ENCODE measurements around the gene MAP2K5. TPM values are rescaled to one million over a fixed set of nuclear protein-coding genes. Genes with fewer than 3 reads are reported as not detected.

The MAP2K5 gene
- total and polyA plus RNA-seq, 9 of the 15 experiments (the other 6 are each of a cell fraction or from before 2014, with no cell fraction given): 0.41 to 16.5 (median 7.5) TPM

GRCh38 chr15:67607959-67608637 lies 65.6 kb downstream of the MAP2K5 start:
- no peak overlapping the region for H3K27ac ChIP-seq (ENCODE audit: extremely low read depth, low read depth, low read length)
- ATAC-seq (no peak), DNase-seq (ENCODE audit: extremely low read depth in 1 of 4, low spot score in 3 of 4) (no peak), FAIRE-seq (no peak)
- H3K79me2 ChIP-seq (ENCODE audit: control insufficient read depth, insufficient read depth, low read length): no peaks in the 10 kb centered on the region
- intact Hi-C loops (cut with micrococcal nuclease) (no loop called here), in situ Hi-C loops (cut with MboI) (no loop called here)
- no peak overlapping the region for H3K4me2 ChIP-seq (ENCODE audit: insufficient read depth, low read length)
- H2AFZ ChIP-seq (ENCODE audit: low read depth, low read length): no peak overlapping the region
- no TSS peak for BruUV-seq (replicated peaks)
- CTCF ChIA-PET (ENCODE audit: low intra/inter-chr PET ratio): no interaction called here
- no peaks in the 10 kb centered on the region for H3K4me1 ChIP-seq (replicated peaks in 1 of 2; ENCODE audit: control insufficient read depth in 2 of 2, insufficient read depth in 2 of 2, low read length in 2 of 2)
- no peaks in the 10 kb centered on the region for H3K9me3 ChIP-seq (replicated peaks; ENCODE audit: control insufficient read depth, insufficient read depth, low read depth, low read length)
- H3K9ac ChIP-seq (ENCODE audit: insufficient read depth in 1 of 2, low read depth in 2 of 2, low read length in 2 of 2): no peak overlapping the region
- H3K27me3 ChIP-seq (ENCODE audit: control insufficient read depth in 2 of 2, insufficient read depth in 2 of 2, low read length in 2 of 2): no peaks in the 10 kb centered on the region
- no peaks in the 10 kb centered on the region for H3K9me1 ChIP-seq (ENCODE audit: control insufficient read depth, insufficient read depth, low read length)
- H4K20me1 ChIP-seq (replicated peaks; ENCODE audit: control insufficient read depth, insufficient read depth, low read length): no peaks in the 10 kb centered on the region
- H3K36me3 ChIP-seq (ENCODE audit: control insufficient read depth, insufficient read depth, low read length): no peaks in the 10 kb centered on the region
- 43% methylated on average over 3 of the region's 3 CpGs for WGBS (ENCODE audit: insufficient coverage, low coverage, missing lambda C conversion rate)
- no peak overlapping the region for H3K4me3 ChIP-seq
- no peak for TF ChIP-seq TRIM24 (IDR thresholded peaks at IDR 0.05)
- POLR2A ChIA-PET: no interaction called here

- TF ChIP-seq XRCC3 (IDR thresholded peaks at IDR 0.05) (no peak), KAT7 (CRISPR knock-in tag; IDR thresholded peaks at IDR 0.05; ENCODE audit: borderline replicate concordance) (no peak), ZFP30 (CRISPR knock-in tag; IDR thresholded peaks at IDR 0.05; ENCODE audit: borderline replicate concordance) (no peak), MTF1 (CRISPR knock-in tag; IDR thresholded peaks at IDR 0.05; ENCODE audit: borderline replicate concordance) (no peak), EGR1 (conservative IDR thresholded peaks at IDR 0.05) (no peak), ZNF140 (CRISPR knock-in tag; IDR thresholded peaks at IDR 0.05) (no peak), ZC3H4 (CRISPR knock-in tag; IDR thresholded peaks at IDR 0.05; ENCODE audit: borderline replicate concordance) (no peak), ZNF76 (CRISPR knock-in tag; IDR thresholded peaks at IDR 0.05; ENCODE audit: borderline replicate concordance) (no peak), MTA1 (IDR thresholded peaks at IDR 0.05; ENCODE audit: borderline replicate concordance) (no peak), MEF2A (IDR thresholded peaks at IDR 0.05; ENCODE audit: control insufficient read depth, low read depth, low read length) (no peak), RBM14 (IDR thresholded peaks at IDR 0.05; ENCODE audit: borderline replicate concordance, insufficient read depth, low read depth, low read length) (no peak)
- TF ChIP-seq, protein P1, sequence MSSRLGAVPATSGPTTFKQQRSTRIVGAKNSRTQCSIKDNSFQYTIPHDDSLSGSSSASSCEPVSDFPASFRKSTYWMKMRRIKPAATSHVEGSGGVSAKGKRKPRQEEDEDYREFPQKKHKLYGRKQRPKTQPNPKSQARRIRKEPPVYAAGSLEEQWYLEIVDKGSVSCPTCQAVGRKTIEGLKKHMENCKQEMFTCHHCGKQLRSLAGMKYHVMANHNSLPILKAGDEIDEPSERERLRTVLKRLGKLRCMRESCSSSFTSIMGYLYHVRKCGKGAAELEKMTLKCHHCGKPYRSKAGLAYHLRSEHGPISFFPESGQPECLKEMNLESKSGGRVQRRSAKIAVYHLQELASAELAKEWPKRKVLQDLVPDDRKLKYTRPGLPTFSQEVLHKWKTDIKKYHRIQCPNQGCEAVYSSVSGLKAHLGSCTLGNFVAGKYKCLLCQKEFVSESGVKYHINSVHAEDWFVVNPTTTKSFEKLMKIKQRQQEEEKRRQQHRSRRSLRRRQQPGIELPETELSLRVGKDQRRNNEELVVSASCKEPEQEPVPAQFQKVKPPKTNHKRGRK (tag; IDR thresholded peaks at IDR 0.05): no peak
- Histone ChIP-seq H3K9me3 (replicated peaks; ENCODE audit: control insufficient read depth, insufficient read depth, low read depth, low read length) (no peaks in the 10 kb centered on the region), H3K27me3 (ENCODE audit: control insufficient read depth in 2 of 2, insufficient read depth in 2 of 2, low read length in 2 of 2) (no peaks in the 10 kb centered on the region), H3K79me2 (ENCODE audit: control insufficient read depth, insufficient read depth, low read length) (no peaks in the 10 kb centered on the region), H3K36me3 (ENCODE audit: control insufficient read depth, insufficient read depth, low read length) (no peaks in the 10 kb centered on the region), H3K27ac (ENCODE audit: extremely low read depth, low read depth, low read length) (no peak overlapping the region), H3K9me1 (ENCODE audit: control insufficient read depth, insufficient read depth, low read length) (no peaks in the 10 kb centered on the region), H3K9ac (ENCODE audit: insufficient read depth in 1 of 2, low read depth in 2 of 2, low read length in 2 of 2) (no peak overlapping the region), H3K4me1 (replicated peaks in 1 of 2; ENCODE audit: control insufficient read depth in 2 of 2, insufficient read depth in 2 of 2, low read length in 2 of 2) (no peaks in the 10 kb centered on the region), H3K4me3 (no peak overlapping the region), H2AFZ (ENCODE audit: low read depth, low read length) (no peak overlapping the region), H3K4me2 (ENCODE audit: insufficient read depth, low read length) (no peak overlapping the region), H4K20me1 (replicated peaks; ENCODE audit: control insufficient read depth, insufficient read depth, low read length) (no peaks in the 10 kb centered on the region)
- intact Hi-C loops (cut with micrococcal nuclease) (no loop called here), in situ Hi-C loops (cut with MboI) (no loop called here)
- ATAC-seq (no peak), FAIRE-seq (no peak), DNase-seq (ENCODE audit: extremely low read depth in 1 of 4, low spot score in 3 of 4) (no peak)
- POLR2A ChIA-PET: no interaction called here
- WGBS (ENCODE audit: insufficient coverage, low coverage, missing lambda C conversion rate): 49% methylated on average over 2 of the region's 2 CpGs
- no TSS peak for BruUV-seq (replicated peaks)
- CTCF ChIA-PET (ENCODE audit: low intra/inter-chr PET ratio): no interaction called here
These were observed 66.1 kb downstream of the MAP2K5 start for GRCh38 chr15:67608638-67608959.
